Measurements from ENCODE around the gene KRT1. TPM values are rescaled to one million over a fixed set of nuclear protein-coding genes. Genes with fewer than 3 reads are reported as not detected.

KRT1 gene
- total and polyA plus RNA-seq, 7 experiments from 2014 or later = 0.27 to 9.4 (median 5.2) TPM; not detected in 2

DNA sequence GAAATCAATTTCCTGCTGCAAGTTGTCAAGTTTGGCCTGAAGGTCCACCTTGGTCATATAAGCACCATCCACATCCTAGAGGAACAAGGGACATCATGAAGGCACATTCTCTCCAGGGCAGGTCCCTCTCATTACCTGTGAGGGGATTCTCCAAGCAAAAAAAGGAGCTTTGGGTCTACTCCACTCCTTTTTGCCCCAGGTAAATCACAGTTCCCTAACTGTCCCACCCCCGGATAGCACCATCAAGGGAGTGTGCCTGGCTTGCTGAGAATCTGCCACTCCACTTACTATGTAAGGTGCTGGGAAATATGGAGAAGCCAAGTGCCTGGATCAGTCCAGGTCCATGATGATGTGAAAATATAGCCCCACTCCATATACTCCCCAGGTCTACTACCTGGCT is 2.5 kb downstream of the KRT1 start:
- Histone ChIP-seq H3K36me3 (ENCODE audit: control insufficient read depth in 2 of 3, insufficient read depth in 3 of 3, low read length in 3 of 3) (no peaks in the 10 kb centered on the region), H3K4me1 (ENCODE audit: control insufficient read depth in 2 of 2, insufficient read depth in 2 of 2, low read length in 2 of 2) (peaks cover 6 to 23% of the 10 kb centered on the region in 2 donors), H3K9me3 (ENCODE audit: control insufficient read depth in 2 of 3, low read length in 3 of 3) (no peaks in the 10 kb centered on the region), H3K27me3 (ENCODE audit: control insufficient read depth in 2 of 2, insufficient read depth in 2 of 2, low read length in 2 of 2) (peaks cover 0 to 4% of the 10 kb centered on the region in 2 donors), H3K27ac (ENCODE audit: low read depth, low read length) (no peak overlapping the region), H3K4me3 (ENCODE audit: low read length) (no peak overlapping the region)
- DNase-seq (no peak), ATAC-seq (no peak)
- Mint-ChIP-seq H3K27me3 (peaks cover 0 to 26% (median 0%) of the 10 kb centered on the region in 5 donors), H3K4me1 (peaks cover 16 to 81% (median 63%) of the 10 kb centered on the region in 7 donors), H3K9me3 (no peaks in the 10 kb centered on the region), H3K4me3 (peak overlapping the region in 2 of 10 donors; percentile 38 to 62), H3K27ac (peak overlapping the region in 5 of 9 donors; percentile 10 to 76 (median 52)), H3K36me3 (peaks cover 0 to 4% (median 0%) of the 10 kb centered on the region in 5 donors)
- intact Hi-C loops (cut with micrococcal nuclease) = no loop called here
- POLR2A ChIA-PET = no interaction called here
- CTCF ChIA-PET = interaction anchor here (0.6 to 1.1 kb wide), 2 partner anchors 8 to 12 kb away, joined by 3 read pairs; no protein-coding TSS in a partner anchor

DNA sequence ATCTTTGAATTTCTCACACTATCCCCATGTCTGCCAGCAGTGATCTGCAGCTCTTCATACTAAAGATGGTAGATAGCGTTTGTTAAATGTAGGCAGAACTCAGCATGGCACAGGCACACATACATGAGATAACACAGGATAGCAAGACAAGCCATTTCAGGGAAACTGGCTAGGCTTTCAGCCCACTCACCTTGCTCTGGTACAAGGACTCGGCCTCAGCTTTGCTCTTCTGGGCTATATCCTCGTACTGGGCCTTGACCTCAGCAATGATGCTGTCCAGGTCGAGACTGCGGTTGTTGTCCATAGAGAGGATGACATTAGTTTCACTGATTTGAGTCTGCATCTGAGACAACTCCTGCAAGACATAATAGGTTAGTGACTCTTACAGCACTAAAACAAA is 3.1 kb downstream of the KRT1 start:
- intact Hi-C loops (cut with micrococcal nuclease) = no loop called here
- H3K27ac Mint-ChIP-seq = peak overlapping the region in 6 of 9 donors; percentile 5 to 76 (median 30)

DNA sequence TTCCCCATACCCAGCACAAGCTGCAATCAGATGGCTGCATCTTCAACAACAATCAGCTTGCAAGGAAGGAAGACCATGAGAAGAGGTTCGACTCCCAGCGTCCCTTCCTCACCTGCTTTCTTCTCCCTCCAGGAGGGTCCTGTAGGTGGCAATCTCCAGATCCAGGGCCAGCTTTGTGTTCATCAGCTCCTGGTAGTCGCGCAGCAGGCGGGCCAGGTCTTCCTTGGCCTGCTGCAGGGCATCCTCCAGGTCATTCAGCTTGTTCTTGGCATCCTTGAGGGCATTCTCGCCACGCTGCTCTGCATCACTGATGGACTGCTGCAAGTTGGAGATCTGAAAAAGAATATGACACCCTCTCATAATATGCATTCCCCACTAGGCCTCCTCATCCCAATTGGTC is 4.0 kb downstream of the KRT1 start:
- POLR2A ChIA-PET = interaction anchor here (1.1 to 1.6 kb wide), 4 partner anchors 11 to 61 kb away, joined by 3 to 4 read pairs (median 4); no protein-coding TSS in a partner anchor
- CTCF ChIA-PET = no interaction called here
- Histone ChIP-seq H3K4me3 (ENCODE audit: low read length) (no peak overlapping the region), H3K36me3 (ENCODE audit: control insufficient read depth in 2 of 3, insufficient read depth in 3 of 3, low read length in 3 of 3) (no peaks in the 10 kb centered on the region), H3K4me1 (ENCODE audit: control insufficient read depth in 2 of 2, insufficient read depth in 2 of 2, low read length in 2 of 2) (peaks cover 0 to 8% of the 10 kb centered on the region in 2 donors), H3K9me3 (ENCODE audit: control insufficient read depth in 2 of 3, low read length in 3 of 3) (no peaks in the 10 kb centered on the region), H3K27ac (ENCODE audit: low read depth, low read length) (no peak overlapping the region), H3K27me3 (ENCODE audit: control insufficient read depth in 2 of 2, insufficient read depth in 2 of 2, low read length in 2 of 2) (peaks cover 0 to 4% of the 10 kb centered on the region in 2 donors)
- Mint-ChIP-seq H3K27ac (peak overlapping the region in 6 of 9 donors; percentile 3 to 76 (median 37)), H3K4me3 (peak overlapping the region in 4 of 10 donors; percentile 4 to 64 (median 26)), H3K27me3 (peaks cover 0 to 26% (median 0%) of the 10 kb centered on the region in 5 donors), H3K9me3 (no peaks in the 10 kb centered on the region), H3K4me1 (peaks cover 6 to 66% (median 48%) of the 10 kb centered on the region in 7 donors), H3K36me3 (peaks cover 0 to 4% (median 0%) of the 10 kb centered on the region in 5 donors)
- ATAC-seq (no peak), DNase-seq (no peak)
- intact Hi-C loops (cut with micrococcal nuclease) = no loop called here

More for the DNA sequence above, 3.1 kb downstream of the KRT1 start:
- peaks cover 0 to 26% (median 0%) of the 10 kb centered on the region in 5 donors for H3K27me3 Mint-ChIP-seq
- no peaks in the 10 kb centered on the region for H3K36me3 ChIP-seq (ENCODE audit: control insufficient read depth in 2 of 3, insufficient read depth in 3 of 3, low read length in 3 of 3)
- ChIA-PET CTCF (interaction anchor here (0.6 to 1.1 kb wide), 2 partner anchors 9 to 12 kb away, joined by 3 read pairs; no protein-coding TSS in a partner anchor), POLR2A (no interaction called here)
- H3K4me3 Mint-ChIP-seq = peak overlapping the region in 3 of 10 donors; percentile 38 to 62 (median 42)
- H3K36me3 Mint-ChIP-seq = peaks cover 0 to 4% (median 0%) of the 10 kb centered on the region in 5 donors
- no peaks in the 10 kb centered on the region for H3K9me3 ChIP-seq (ENCODE audit: control insufficient read depth in 2 of 3, low read length in 3 of 3)
- ATAC-seq (no peak), DNase-seq (no peak)
- peaks cover 0 to 4% of the 10 kb centered on the region in 2 donors for H3K27me3 ChIP-seq (ENCODE audit: control insufficient read depth in 2 of 2, insufficient read depth in 2 of 2, low read length in 2 of 2)
- H3K4me1 ChIP-seq (ENCODE audit: control insufficient read depth in 2 of 2, insufficient read depth in 2 of 2, low read length in 2 of 2) = peaks cover 6 to 18% of the 10 kb centered on the region in 2 donors
- H3K4me1 Mint-ChIP-seq = peaks cover 14 to 75% (median 58%) of the 10 kb centered on the region in 7 donors
- H3K27ac ChIP-seq (ENCODE audit: low read depth, low read length) = no peak overlapping the region
- no peak overlapping the region for H3K4me3 ChIP-seq (ENCODE audit: low read length)
- H3K9me3 Mint-ChIP-seq = no peaks in the 10 kb centered on the region

DNA sequence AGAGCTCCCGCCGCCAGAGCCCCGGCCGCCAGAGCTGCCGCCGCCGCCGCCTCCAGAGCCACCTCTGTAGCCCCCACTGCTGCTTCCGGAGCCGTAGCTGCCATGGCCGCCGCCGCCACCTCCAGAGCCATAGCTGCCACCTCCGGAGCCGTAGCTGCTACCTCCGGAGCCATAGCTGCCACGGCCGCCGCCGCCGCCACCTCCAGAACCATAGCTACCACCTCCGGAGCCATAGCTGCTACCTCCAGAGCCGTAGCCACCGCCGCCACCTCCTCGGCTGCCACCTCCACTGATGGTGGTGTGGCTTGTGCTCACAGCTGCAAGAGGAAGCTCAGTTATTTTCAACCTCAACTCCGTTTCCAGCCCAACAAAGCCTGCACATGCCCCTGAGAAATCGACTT is 4.9 kb downstream of the KRT1 start:
- Histone ChIP-seq H3K4me3 (ENCODE audit: low read length) (no peak overlapping the region), H3K4me1 (ENCODE audit: control insufficient read depth in 2 of 2, insufficient read depth in 2 of 2, low read length in 2 of 2) (no peaks in the 10 kb centered on the region), H3K27ac (ENCODE audit: low read depth, low read length) (no peak overlapping the region), H3K9me3 (ENCODE audit: control insufficient read depth in 2 of 3, low read length in 3 of 3) (no peaks in the 10 kb centered on the region), H3K36me3 (ENCODE audit: control insufficient read depth in 2 of 3, insufficient read depth in 3 of 3, low read length in 3 of 3) (no peaks in the 10 kb centered on the region), H3K27me3 (ENCODE audit: control insufficient read depth in 2 of 2, insufficient read depth in 2 of 2, low read length in 2 of 2) (peaks cover 0 to 4% of the 10 kb centered on the region in 2 donors)
- POLR2A ChIA-PET = interaction anchor here (0.8 to 1.6 kb wide), 6 partner anchors 10 to 65 kb away, joined by 3 to 4 read pairs (median 4); no protein-coding TSS in a partner anchor
- ATAC-seq = no peak
- DNase-seq = no peak
- Mint-ChIP-seq H3K9me3 (no peaks in the 10 kb centered on the region), H3K27me3 (peaks cover 0 to 23% (median 0%) of the 10 kb centered on the region in 5 donors), H3K27ac (peak overlapping the region in 4 of 9 donors; percentile 12 to 70 (median 38)), H3K4me3 (peak overlapping the region in 1 of 10 donors; percentile 38), H3K4me1 (peaks cover 2 to 57% (median 39%) of the 10 kb centered on the region in 7 donors), H3K36me3 (peaks cover 0 to 4% (median 0%) of the 10 kb centered on the region in 5 donors)
- intact Hi-C loops (cut with micrococcal nuclease) = no loop called here
- CTCF ChIA-PET = interaction anchor here (0.9 to 1.6 kb wide), 3 partner anchors 65 to 204 kb away, joined by 3 read pairs; no protein-coding TSS in a partner anchor

DNA sequence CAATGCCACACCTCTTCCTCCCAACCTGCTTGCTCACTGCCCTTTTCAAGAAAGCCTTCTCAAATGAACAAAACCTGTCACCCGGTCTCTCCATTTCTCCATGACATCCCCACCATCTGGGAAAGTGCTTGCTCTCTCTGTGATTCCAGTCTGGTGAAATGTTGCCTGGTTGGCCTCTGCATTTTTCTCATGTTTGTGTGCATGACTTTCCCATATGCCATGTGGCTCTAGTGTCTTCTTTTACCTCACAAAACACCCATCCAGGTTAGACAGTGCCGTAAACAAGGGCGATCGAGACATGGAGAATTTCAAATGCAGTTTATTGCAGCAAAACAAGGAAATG is 5.8 kb downstream of the KRT1 start:
- ATAC-seq = no peak
- H3K36me3 Mint-ChIP-seq = peaks cover 0 to 4% (median 0%) of the 10 kb centered on the region in 5 donors

DNA sequence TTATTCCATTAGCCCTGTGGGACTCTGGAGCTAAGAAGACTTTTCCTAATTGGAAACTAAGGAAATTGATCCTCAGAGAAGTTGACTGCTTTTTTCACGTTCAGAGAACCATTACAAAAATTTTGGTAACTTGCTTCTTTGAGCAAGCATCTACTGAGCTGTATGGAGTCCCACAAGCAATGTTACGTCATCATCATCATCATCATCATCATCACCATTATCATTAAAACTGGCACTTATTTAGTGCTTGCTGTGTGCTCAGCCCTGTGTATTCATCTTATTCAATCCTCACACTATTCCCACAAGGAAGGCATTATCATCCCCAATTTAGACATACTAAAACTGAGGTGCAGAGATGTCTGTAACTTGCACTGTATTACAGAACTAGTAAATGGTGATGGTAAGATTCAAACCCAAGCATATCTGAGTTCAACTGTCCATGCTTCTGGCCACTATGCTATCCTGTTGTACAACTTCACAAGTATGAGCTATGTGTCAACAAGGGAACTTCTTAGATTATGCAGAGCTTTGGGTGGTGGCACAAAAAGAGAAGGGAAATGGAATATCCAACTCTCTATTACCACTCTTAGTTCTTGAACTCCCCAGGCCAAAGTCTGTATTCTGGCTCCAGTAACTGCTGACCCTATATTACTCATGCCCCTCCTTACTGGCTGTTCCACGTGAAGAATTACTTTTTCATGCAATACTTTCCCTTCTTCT is 6.3 kb downstream of the KRT1 start:
- Mint-ChIP-seq H3K36me3 (peaks cover 0 to 4% (median 0%) of the 10 kb centered on the region in 5 donors), H3K4me3 (no peak overlapping the region), H3K9me3 (no peaks in the 10 kb centered on the region), H3K27ac (peak overlapping the region in 2 of 9 donors; percentile 7 to 70), H3K4me1 (peaks cover 2 to 45% (median 35%) of the 10 kb centered on the region in 7 donors), H3K27me3 (peaks cover 0 to 20% (median 0%) of the 10 kb centered on the region in 5 donors)
- Histone ChIP-seq H3K27me3 (ENCODE audit: control insufficient read depth in 2 of 2, insufficient read depth in 2 of 2, low read length in 2 of 2) (peaks cover 0 to 4% of the 10 kb centered on the region in 2 donors), H3K4me1 (ENCODE audit: control insufficient read depth in 2 of 2, insufficient read depth in 2 of 2, low read length in 2 of 2) (no peaks in the 10 kb centered on the region), H3K9me3 (ENCODE audit: control insufficient read depth in 2 of 3, low read length in 3 of 3) (no peaks in the 10 kb centered on the region), H3K4me3 (ENCODE audit: low read length) (no peak overlapping the region), H3K27ac (ENCODE audit: low read depth, low read length) (no peak overlapping the region), H3K36me3 (ENCODE audit: control insufficient read depth in 2 of 3, insufficient read depth in 3 of 3, low read length in 3 of 3) (no peaks in the 10 kb centered on the region)
- POLR2A ChIA-PET = interaction anchor here (0.6 to 2.9 kb wide), 7 partner anchors 7 to 63 kb away, joined by 3 to 12 read pairs (median 4); partner anchors contain the start of gene KRT2
- intact Hi-C loops (cut with micrococcal nuclease) = no loop called here
- ATAC-seq (no peak), DNase-seq (no peak)
- CTCF ChIA-PET = interaction anchor here (1.0 to 1.6 kb wide), 2 partner anchors 32 to 63 kb away, joined by 3 read pairs; no protein-coding TSS in a partner anchor

More for the DNA sequence above, 5.8 kb downstream of the KRT1 start:
- POLR2A ChIA-PET = interaction anchor here (0.8 to 1.3 kb wide), 3 partner anchors 16 to 64 kb away, joined by 3 to 4 read pairs (median 3); no protein-coding TSS in a partner anchor
- intact Hi-C loops (cut with micrococcal nuclease) = no loop called here
- Histone ChIP-seq H3K4me3 (ENCODE audit: low read length) (no peak overlapping the region), H3K36me3 (ENCODE audit: control insufficient read depth in 2 of 3, insufficient read depth in 3 of 3, low read length in 3 of 3) (no peaks in the 10 kb centered on the region), H3K27me3 (ENCODE audit: control insufficient read depth in 2 of 2, insufficient read depth in 2 of 2, low read length in 2 of 2) (peaks cover 0 to 4% of the 10 kb centered on the region in 2 donors), H3K4me1 (ENCODE audit: control insufficient read depth in 2 of 2, insufficient read depth in 2 of 2, low read length in 2 of 2) (no peaks in the 10 kb centered on the region), H3K9me3 (ENCODE audit: control insufficient read depth in 2 of 3, low read length in 3 of 3) (no peaks in the 10 kb centered on the region), H3K27ac (ENCODE audit: low read depth, low read length) (no peak overlapping the region)
- peak overlapping the region in 3 of 9 donors; percentile 7 to 76 (median 70) for H3K27ac Mint-ChIP-seq
- peaks cover 0 to 21% (median 0%) of the 10 kb centered on the region in 5 donors for H3K27me3 Mint-ChIP-seq
- no peaks in the 10 kb centered on the region for H3K9me3 Mint-ChIP-seq
- CTCF ChIA-PET = interaction anchor here (1.0 to 1.6 kb wide), 2 partner anchors 64 to 88 kb away, joined by 3 read pairs; no protein-coding TSS in a partner anchor
- H3K4me3 Mint-ChIP-seq = peak overlapping the region in 1 of 10 donors; percentile 4
- peaks cover 2 to 48% (median 35%) of the 10 kb centered on the region in 7 donors for H3K4me1 Mint-ChIP-seq
- DNase-seq = no peak
